A549 (cell line): ENCODE results near the gene DAGLA.

Source experiments
- CTCF ChIP-seq: fragments of >200 bp; sonication (Bioruptor Twin); formaldehyde crosslinking; IDR thresholded peaks from 3 replicates; pipeline ENCODE4 v1.5.1; 2016
- ELK1 ChIP-seq: fragments of 150-350 bp; IDR thresholded peaks from 2 replicates; pipeline ENCODE4 v1.6.1; 2014; ENCODE audit warnings: low read depth, mild to moderate bottlenecking, low read length
- ESRRA ChIP-seq: fragments of 150-350 bp; IDR thresholded peaks from 2 replicates; pipeline ENCODE4 v1.6.1; 2014; ENCODE audit warnings: mild to moderate bottlenecking, low read length, borderline replicate concordance
- MAZ ChIP-seq: fragments of 150-350 bp; IDR thresholded peaks from 2 replicates; pipeline ENCODE4 v1.6.1; 2014; ENCODE audit warnings: antibody characterized with exemption, low read depth, low read length, borderline replicate concordance
- POLR2A ChIP-seq: IDR thresholded peaks from 2 replicates; pipeline ENCODE4 v1.6.1; 2012; ENCODE audit warnings: mild to moderate bottlenecking, low read length
- RCOR1 ChIP-seq: fragments of 150-350 bp; IDR thresholded peaks from 2 replicates; pipeline ENCODE4 v1.6.1; 2014; ENCODE audit warnings: antibody characterized with exemption, low read length, low read depth

- TF ChIP-seq RCOR1 (no peak), ESRRA (no peak), MAZ (no peak), CTCF (no peak), ELK1 (no peak), POLR2A (no peak)
Measured at GRCh38 chr11:61657566-61658290, 22.5 kb upstream of the DAGLA start.
